ENCODE data around the gene NCAPH2. TPM values are rescaled to one million over a fixed set of nuclear protein-coding genes. Genes with fewer than 3 reads are reported as not detected.

Gene NCAPH2
- total RNA-seq, 1 donor from 2014 or later = 45.7 TPM

DNA sequence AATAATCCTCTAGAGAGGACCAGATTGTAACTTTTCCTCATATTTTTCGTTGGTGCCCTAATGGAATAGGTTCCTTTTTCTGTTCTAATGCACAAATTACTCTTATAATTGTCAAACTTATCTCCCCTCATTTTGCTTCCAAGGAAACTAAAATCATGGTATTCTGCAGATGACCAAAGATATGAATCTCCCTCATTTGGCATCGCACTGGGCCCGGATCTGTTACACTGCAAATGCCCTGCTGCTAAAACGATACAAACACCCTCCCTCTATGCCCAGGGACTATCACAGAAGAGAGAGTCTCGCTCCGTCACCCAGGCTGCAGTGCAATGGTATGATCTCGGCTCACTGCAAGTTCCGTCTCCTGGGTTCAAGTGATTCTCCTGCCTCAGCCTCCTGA lies 45.3 kb downstream of the NCAPH2 start:
- no peak for TF ChIP-seq POLR2AphosphoS5 (IDR thresholded peaks at IDR 0.05; ENCODE audit: insufficient read depth in 1 of 2, low read depth in 1 of 2)
- TF ChIP-seq, protein P1, sequence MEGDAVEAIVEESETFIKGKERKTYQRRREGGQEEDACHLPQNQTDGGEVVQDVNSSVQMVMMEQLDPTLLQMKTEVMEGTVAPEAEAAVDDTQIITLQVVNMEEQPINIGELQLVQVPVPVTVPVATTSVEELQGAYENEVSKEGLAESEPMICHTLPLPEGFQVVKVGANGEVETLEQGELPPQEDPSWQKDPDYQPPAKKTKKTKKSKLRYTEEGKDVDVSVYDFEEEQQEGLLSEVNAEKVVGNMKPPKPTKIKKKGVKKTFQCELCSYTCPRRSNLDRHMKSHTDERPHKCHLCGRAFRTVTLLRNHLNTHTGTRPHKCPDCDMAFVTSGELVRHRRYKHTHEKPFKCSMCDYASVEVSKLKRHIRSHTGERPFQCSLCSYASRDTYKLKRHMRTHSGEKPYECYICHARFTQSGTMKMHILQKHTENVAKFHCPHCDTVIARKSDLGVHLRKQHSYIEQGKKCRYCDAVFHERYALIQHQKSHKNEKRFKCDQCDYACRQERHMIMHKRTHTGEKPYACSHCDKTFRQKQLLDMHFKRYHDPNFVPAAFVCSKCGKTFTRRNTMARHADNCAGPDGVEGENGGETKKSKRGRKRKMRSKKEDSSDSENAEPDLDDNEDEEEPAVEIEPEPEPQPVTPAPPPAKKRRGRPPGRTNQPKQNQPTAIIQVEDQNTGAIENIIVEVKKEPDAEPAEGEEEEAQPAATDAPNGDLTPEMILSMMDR (IDR thresholded peaks at IDR 0.05) = no peak
- no peak for TF ChIP-seq POLR2A (IDR thresholded peaks at IDR 0.05)
- intact Hi-C loops (cut with DNase I) = no loop called here
- Histone ChIP-seq H3K27ac (no peak overlapping the region), H3K4me1 (peaks cover 6% of the 10 kb centered on the region), H3K9me3 (no peaks in the 10 kb centered on the region), H3K36me3 (no peaks in the 10 kb centered on the region), H3K4me3 (no peak overlapping the region), H3K27me3 (peaks cover 7% of the 10 kb centered on the region)
- no peak for DNase-seq (ENCODE audit: extremely low spot score in 2 of 2)

DNA sequence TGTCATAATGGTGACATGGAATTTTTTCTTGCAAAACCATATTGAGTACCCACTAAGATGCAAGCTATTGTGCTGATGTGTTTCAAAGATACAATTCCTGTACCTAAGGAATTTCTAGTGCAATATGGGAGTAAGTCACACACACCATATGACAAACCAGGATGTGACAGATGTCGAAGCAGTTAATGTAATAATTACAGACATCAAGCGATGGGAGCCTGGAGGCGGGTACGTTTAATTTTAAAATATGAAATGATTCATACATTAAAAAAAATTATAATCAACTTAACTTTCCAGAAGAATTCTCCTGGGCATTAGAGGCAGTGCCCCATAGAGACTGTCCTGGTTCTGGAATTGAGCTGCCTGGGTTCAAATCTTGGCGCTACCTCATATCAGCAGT lies 48.7 kb downstream of the NCAPH2 start:
- no peaks in the 10 kb centered on the region for H3K9me3 ChIP-seq
- no peak overlapping the region for H3K4me3 ChIP-seq
- H3K36me3 ChIP-seq = no peaks in the 10 kb centered on the region
- DNase-seq (ENCODE audit: extremely low spot score in 2 of 2) = no peak
- H3K27me3 ChIP-seq = no peaks in the 10 kb centered on the region
- no peak for TF ChIP-seq POLR2AphosphoS5 (IDR thresholded peaks at IDR 0.05; ENCODE audit: insufficient read depth in 1 of 2, low read depth in 1 of 2)
- no peak for TF ChIP-seq POLR2A (IDR thresholded peaks at IDR 0.05)
- TF ChIP-seq, protein P1 (IDR thresholded peaks at IDR 0.05) = no peak
- H3K4me1 ChIP-seq = no peaks in the 10 kb centered on the region
- no peak overlapping the region for H3K27ac ChIP-seq
- intact Hi-C loops (cut with DNase I) = loop anchor here (2.0 kb wide), 1 partner anchor 48 kb away; no protein-coding TSS in a partner anchor

DNA sequence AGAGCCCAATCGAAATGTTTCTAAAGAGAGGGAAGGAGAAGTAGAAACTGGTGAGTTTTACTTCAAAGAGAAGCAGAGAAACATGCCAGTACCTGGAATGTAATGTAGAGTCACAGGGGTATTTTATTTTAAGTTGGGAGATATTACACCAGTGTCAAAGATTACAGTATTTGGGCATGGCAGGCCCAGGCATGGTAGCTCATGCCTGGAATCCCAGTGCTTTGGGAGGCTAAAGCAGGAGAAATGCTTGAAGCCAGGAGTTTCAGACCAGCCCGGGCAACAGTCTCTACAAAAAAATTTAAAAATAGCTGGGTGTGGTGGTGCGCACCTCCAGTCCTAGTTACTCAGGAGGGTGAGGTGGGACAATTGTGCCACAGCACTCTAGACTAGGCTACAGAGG lies 52.0 kb downstream of the NCAPH2 start:
- TF ChIP-seq POLR2AphosphoS5 (IDR thresholded peaks at IDR 0.05; ENCODE audit: insufficient read depth in 1 of 2, low read depth in 1 of 2) (no peak), POLR2A (IDR thresholded peaks at IDR 0.05) (no peak)
- TF ChIP-seq, protein P1 (IDR thresholded peaks at IDR 0.05) = no peak
- Histone ChIP-seq H3K9me3 (no peaks in the 10 kb centered on the region), H3K27ac (no peak overlapping the region), H3K4me3 (no peak overlapping the region), H3K27me3 (no peaks in the 10 kb centered on the region), H3K4me1 (peaks cover 17% of the 10 kb centered on the region), H3K36me3 (no peaks in the 10 kb centered on the region)
- intact Hi-C loops (cut with DNase I) = no loop called here
- no peak for DNase-seq (ENCODE audit: extremely low spot score in 2 of 2)

DNA sequence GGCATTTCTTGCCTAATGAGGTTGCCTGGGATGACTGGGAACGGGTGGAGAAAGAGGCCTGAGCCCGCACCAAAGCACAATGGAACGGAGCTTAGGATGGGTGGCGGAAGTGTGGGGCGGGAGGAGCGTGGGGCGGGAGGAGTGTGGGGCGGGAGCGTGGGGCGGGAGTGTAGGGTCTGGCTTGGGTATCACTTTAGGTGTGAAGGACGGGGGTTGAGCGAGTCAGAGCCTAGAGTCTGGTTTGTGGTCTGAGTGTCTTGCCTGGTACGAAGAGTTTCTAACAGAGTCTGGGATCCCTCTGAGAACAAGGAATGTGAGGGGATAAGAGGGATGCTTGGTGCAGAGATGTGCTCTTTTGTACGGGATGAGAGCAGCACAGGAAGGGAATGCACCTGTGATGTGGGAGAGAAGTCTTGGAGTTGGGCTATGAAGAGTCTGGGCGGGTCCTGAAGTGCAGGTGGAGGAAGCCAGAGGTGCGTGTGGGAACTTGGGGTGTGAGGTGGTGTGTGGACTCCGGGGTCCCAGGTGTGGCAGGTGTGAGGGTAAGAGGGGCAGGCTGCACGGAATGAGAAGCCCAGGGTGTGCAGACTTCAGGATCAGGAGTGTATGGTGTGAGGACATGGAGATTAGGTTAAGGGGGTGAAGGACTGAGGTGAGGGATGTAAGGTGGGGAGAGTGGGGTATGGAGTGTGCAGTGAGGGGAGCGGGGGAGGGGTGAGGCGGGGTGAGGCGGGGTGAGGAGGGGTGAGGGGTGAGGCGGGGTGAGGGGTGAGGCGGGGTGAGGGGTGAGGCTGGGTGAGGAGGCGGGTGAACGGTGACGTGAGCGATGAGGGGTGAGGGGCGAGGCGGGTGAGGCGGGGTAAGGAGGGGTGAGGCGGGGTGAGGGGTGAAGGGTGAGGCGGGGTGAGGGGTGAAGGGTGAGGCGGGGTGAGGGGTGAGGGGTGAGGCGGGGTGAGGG lies 53.7 kb downstream of the NCAPH2 start:
- TF ChIP-seq, protein P1 (IDR thresholded peaks at IDR 0.05) = no peak
- no peak for TF ChIP-seq POLR2AphosphoS5 (IDR thresholded peaks at IDR 0.05; ENCODE audit: insufficient read depth in 1 of 2, low read depth in 1 of 2)
- no peak for TF ChIP-seq POLR2A (IDR thresholded peaks at IDR 0.05)
- intact Hi-C loops (cut with DNase I) = no loop called here
- Histone ChIP-seq H3K9me3 (no peaks in the 10 kb centered on the region), H3K27ac (no peak overlapping the region), H3K36me3 (no peaks in the 10 kb centered on the region), H3K4me3 (no peak overlapping the region), H3K4me1 (peaks cover 17% of the 10 kb centered on the region), H3K27me3 (no peaks in the 10 kb centered on the region)
- no peak for DNase-seq (ENCODE audit: extremely low spot score in 2 of 2)
